Keratinocyte (primary cell): Measurements from ENCODE around the gene SCRN2. TPM values are rescaled to one million over a fixed set of nuclear protein-coding genes. Genes with fewer than 3 reads are reported as not detected.
A peak's percentile ranks its signal among the peaks of the same experiment; 100 is the strongest.

Experiments used
- DNase-seq: peaks from one replicate; pipeline ENCODE4 v3.0.0-alpha.2; 2011; ENCODE audit warnings: low read depth, missing footprints, low spot score
- FAIRE-seq: peaks from 2 replicates; lab custom pipeline; 2011; peaks lifted over from hg19 to GRCh38; lab: Jason Lieb, UNC
- H2AFZ ChIP-seq: 2 replicates; pipeline ENCODE4 v1.6.0; 2012; ENCODE audit warnings: low read length, control low read depth, inconsistent platforms; ENCODE audit not compliant: control insufficient read depth
- H3K27ac ChIP-seq: 2 replicates; pipeline ENCODE4 v1.5.1; 2011; ENCODE audit warnings: low read length; ENCODE audit not compliant: control insufficient read depth, insufficient read depth
- H3K27me3 ChIP-seq: 3 replicates; pipeline ENCODE4 v1.6.0; 2011; ENCODE audit warnings: low read length; ENCODE audit not compliant: control insufficient read depth, insufficient read depth; ENCODE audit errors: extremely low read depth
- H3K36me3 ChIP-seq, 2 experiments: 2 replicates in 1 of 2; 3 replicates in 1 of 2; pipeline ENCODE4 v1.5.1; 2011; ENCODE audit warnings: low read length in 2 of 2, mild to moderate bottlenecking in 1 of 2; ENCODE audit not compliant: control insufficient read depth in 2 of 2, insufficient read depth in 2 of 2; ENCODE audit errors: extremely low read depth in 1 of 2
- H3K4me1 ChIP-seq: 3 replicates; pipeline ENCODE4 v1.5.1; 2011; ENCODE audit warnings: low read length; ENCODE audit not compliant: control insufficient read depth, insufficient read depth; ENCODE audit errors: extremely low read depth
- H3K4me2 ChIP-seq: 3 replicates; pipeline ENCODE4 v1.6.0; 2011; ENCODE audit warnings: low read depth, low read length; ENCODE audit not compliant: control insufficient read depth, insufficient read depth; ENCODE audit errors: extremely low read depth
- H3K4me3 ChIP-seq, 3 experiments: fragments of 200-600 bp in 1 of 3; sonication (generic) in 1 of 3; 2 replicates in 2 of 3; 3 replicates in 1 of 3; pipeline ENCODE4 v1.5.1; 2011 to 2016; ENCODE audit warnings: low read length in 3 of 3, mild to moderate bottlenecking in 3 of 3, control low read depth in 2 of 3, inconsistent platforms in 1 of 3, low read depth in 1 of 3, mixed read lengths in 1 of 3, mixed run types in 1 of 3, moderate library complexity in 1 of 3; ENCODE audit not compliant: control insufficient read depth in 2 of 3, insufficient read depth in 2 of 3; ENCODE audit errors: extremely low read depth in 1 of 3
- H3K79me2 ChIP-seq: 2 replicates; pipeline ENCODE4 v1.6.0; 2012; ENCODE audit warnings: low read length; ENCODE audit not compliant: control insufficient read depth, insufficient read depth
- H3K9ac ChIP-seq: 3 replicates; pipeline ENCODE4 v1.6.0; 2011; ENCODE audit warnings: low read length; ENCODE audit not compliant: control insufficient read depth, insufficient read depth; ENCODE audit errors: extremely low read depth
- H3K9me1 ChIP-seq: 3 replicates; pipeline ENCODE4 v1.6.0; 2011; ENCODE audit warnings: low read length; ENCODE audit not compliant: control insufficient read depth, insufficient read depth; ENCODE audit errors: extremely low read depth
- H3K9me3 ChIP-seq: 2 replicates; pipeline ENCODE4 v1.5.1; 2012; ENCODE audit warnings: low read depth, low read length; ENCODE audit not compliant: control insufficient read depth
- H4K20me1 ChIP-seq: 3 replicates; pipeline ENCODE4 v1.6.0; 2011; ENCODE audit warnings: low read length; ENCODE audit not compliant: control insufficient read depth, insufficient read depth; ENCODE audit errors: extremely low read depth
- CTCF ChIP-seq, 3 experiments: IDR thresholded peaks in 1 of 3; conservative IDR thresholded peaks in 1 of 3; optimal IDR thresholded peaks in 1 of 3; 2 replicates in 2 of 3; 3 replicates in 1 of 3; pipeline versions ENCODE3 to v1.5.1; 2011; ENCODE audit warnings: low read length in 3 of 3, mild to moderate bottlenecking in 3 of 3, moderate library complexity in 2 of 3, control low read depth in 1 of 3, inconsistent platforms in 1 of 3; ENCODE audit not compliant: insufficient read depth in 2 of 3; ENCODE audit errors: extremely low read depth in 1 of 3
- EZH2 ChIP-seq: IDR thresholded peaks from one replicate; pipeline ENCODE4 v1.6.1; 2012; ENCODE audit warnings: inconsistent platforms, mild to moderate bottlenecking, low read length, moderate library complexity
- dilution Hi-C: fragments of 300-500 bp; cut with MboI; formaldehyde crosslinking; loops from one replicate; pipeline ENCODE4 v1.7.0; 2020; ENCODE audit warnings: low sequenced_read_pairs; ENCODE audit not compliant: extremely low pct_ligation_motif_present
- polyA plus RNA-seq, 5 experiments: library from polyadenylated mRNA; depleted of rRNA in 3 of 5; stranded (reverse) in 3 of 5; stranded (forward) in 1 of 5; unstranded in 1 of 5; fragments of >200 nt; gene quantifications; 1 replicate in 1 of 5; 2 replicates in 3 of 5; 3 replicates in 1 of 5; pipeline versions ENCODE4 v1.2.1 to v1.2.3, GENCODE V29; 2011 to 2012; ENCODE audit warnings: missing spikeins in 2 of 5, low read depth in 1 of 5, low replicate concordance in 1 of 5

The SCRN2 gene
- polyA plus RNA-seq, 1 donor (not counting 4 experiments of a cell fraction or from before 2014, with no cell fraction given) = 17.1 TPM

- Histone ChIP-seq H3K79me2 (peaks cover 2% of the 10 kb centered on the region), H2AFZ (no peak overlapping the region), H3K4me2 (no peak overlapping the region), H3K4me3 (no peak overlapping the region), H3K9me1 (no peaks in the 10 kb centered on the region), H4K20me1 (no peaks in the 10 kb centered on the region), H3K9me3 (no peaks in the 10 kb centered on the region), H3K4me1 (peaks cover 40% of the 10 kb centered on the region), H3K27me3 (peaks cover 16% of the 10 kb centered on the region), H3K36me3 (peaks cover 0 to 1% of the 10 kb centered on the region in 2 experiments), H3K27ac (no peak overlapping the region), H3K9ac (no peak overlapping the region)
- DNase-seq (no peak), FAIRE-seq (no peak)
- no peak for TF ChIP-seq CTCF (optimal IDR thresholded peaks at IDR 0.05 in 1 of 3, IDR thresholded peaks at IDR 0.05 in 1 of 3, conservative IDR thresholded peaks at IDR 0.05 in 1 of 3; ENCODE audit: extremely low read depth in 1 of 3, insufficient read depth in 2 of 3, low read length in 3 of 3)
- no peak for TF ChIP-seq EZH2
- dilution Hi-C loops = no loop called here
These were observed 7.1 kb upstream of the SCRN2 start for GRCh38 chr17:47848198-47848513.

GRCh38 chr17:47847341-47848197 lies 6.5 kb upstream of the SCRN2 start:
- no peaks in the 10 kb centered on the region for H3K9me1 ChIP-seq
- DNase-seq (no peak), FAIRE-seq (no peak)
- dilution Hi-C loops = no loop called here
- H3K27me3 ChIP-seq = peaks cover 10% of the 10 kb centered on the region
- peaks cover 2% of the 10 kb centered on the region for H3K79me2 ChIP-seq
- no peak overlapping the region for H3K4me3 ChIP-seq
- peaks cover 43% of the 10 kb centered on the region for H3K4me1 ChIP-seq
- no peak overlapping the region for H3K27ac ChIP-seq
- no peaks in the 10 kb centered on the region for H4K20me1 ChIP-seq
- peaks cover 0 to 1% of the 10 kb centered on the region in 2 experiments for H3K36me3 ChIP-seq
- H3K9me3 ChIP-seq = no peaks in the 10 kb centered on the region
- no peak overlapping the region for H2AFZ ChIP-seq
- TF ChIP-seq CTCF (optimal IDR thresholded peaks at IDR 0.05 in 1 of 3, IDR thresholded peaks at IDR 0.05 in 1 of 3, conservative IDR thresholded peaks at IDR 0.05 in 1 of 3; ENCODE audit: extremely low read depth in 1 of 3, insufficient read depth in 2 of 3, low read length in 3 of 3) (peak in 2 of 3 experiments; percentile 56 to 63), EZH2 (no peak)
- peak overlapping the region; percentile 57 for H3K4me2 ChIP-seq
- no peak overlapping the region for H3K9ac ChIP-seq
